ENCODE measurements around the gene RND3.

- TF ChIP-seq, protein P1, sequence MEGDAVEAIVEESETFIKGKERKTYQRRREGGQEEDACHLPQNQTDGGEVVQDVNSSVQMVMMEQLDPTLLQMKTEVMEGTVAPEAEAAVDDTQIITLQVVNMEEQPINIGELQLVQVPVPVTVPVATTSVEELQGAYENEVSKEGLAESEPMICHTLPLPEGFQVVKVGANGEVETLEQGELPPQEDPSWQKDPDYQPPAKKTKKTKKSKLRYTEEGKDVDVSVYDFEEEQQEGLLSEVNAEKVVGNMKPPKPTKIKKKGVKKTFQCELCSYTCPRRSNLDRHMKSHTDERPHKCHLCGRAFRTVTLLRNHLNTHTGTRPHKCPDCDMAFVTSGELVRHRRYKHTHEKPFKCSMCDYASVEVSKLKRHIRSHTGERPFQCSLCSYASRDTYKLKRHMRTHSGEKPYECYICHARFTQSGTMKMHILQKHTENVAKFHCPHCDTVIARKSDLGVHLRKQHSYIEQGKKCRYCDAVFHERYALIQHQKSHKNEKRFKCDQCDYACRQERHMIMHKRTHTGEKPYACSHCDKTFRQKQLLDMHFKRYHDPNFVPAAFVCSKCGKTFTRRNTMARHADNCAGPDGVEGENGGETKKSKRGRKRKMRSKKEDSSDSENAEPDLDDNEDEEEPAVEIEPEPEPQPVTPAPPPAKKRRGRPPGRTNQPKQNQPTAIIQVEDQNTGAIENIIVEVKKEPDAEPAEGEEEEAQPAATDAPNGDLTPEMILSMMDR (IDR thresholded peaks at IDR 0.05) = no peak
- TF ChIP-seq POLR2A (IDR thresholded peaks at IDR 0.05) = no peak
Measured at GRCh38 chr2:150471813-150472510, 15.5 kb downstream of the RND3 start.
